Lung (tissue), 12 donors: Measurements from ENCODE around the gene PDZD2. TPM values are rescaled to one million over a fixed set of nuclear protein-coding genes. Genes with fewer than 3 reads are reported as not detected.
A peak's percentile ranks its signal among the peaks of the same experiment; 100 is the strongest.

Experiments used
- ATAC-seq: fragments of 200-7000 bp; cut with Tn5 transposase; one replicate; pipeline ENCODE4 v1.9.1; 2020; ENCODE audit warnings: moderate number of reproducible peaks; ENCODE audit not compliant: insufficient read depth, low FRiP score
- DNase-seq, 3 donors: peaks; one replicate each; pipeline ENCODE4 v3.0.0-alpha.2; 2013 to 2017
- H3K27ac ChIP-seq, 2 donors: one replicate each; pipeline ENCODE4 v1.5.1; 2013; ENCODE audit warnings: mild to moderate bottlenecking in 2 of 2, moderate library complexity in 2 of 2, control low read depth in 1 of 2, inconsistent platforms in 1 of 2, low read depth in 1 of 2, low read length in 1 of 2
- H3K27me3 ChIP-seq, 3 donors: one replicate each; pipeline ENCODE4 v1.5.1; 2013; ENCODE audit warnings: low read length in 2 of 3; ENCODE audit not compliant: control insufficient read depth in 3 of 3, insufficient read depth in 3 of 3
- H3K36me3 ChIP-seq, 4 donors: one replicate each; pipeline ENCODE4 v1.5.1; 2013; ENCODE audit warnings: low read length in 4 of 4, mild to moderate bottlenecking in 1 of 4, moderate library complexity in 1 of 4; ENCODE audit not compliant: control insufficient read depth in 4 of 4, insufficient read depth in 4 of 4
- H3K4me1 ChIP-seq, 5 donors: one replicate each; pipeline ENCODE4 v1.5.1; 2013; ENCODE audit warnings: low read length in 5 of 5, mild to moderate bottlenecking in 2 of 5, moderate library complexity in 1 of 5; ENCODE audit not compliant: control insufficient read depth in 5 of 5, insufficient read depth in 5 of 5
- H3K4me3 ChIP-seq: one replicate; pipeline ENCODE4 v1.5.1; 2013; ENCODE audit warnings: mild to moderate bottlenecking, control low read depth, moderate library complexity
- H3K9ac ChIP-seq, 2 donors: one replicate each; pipeline ENCODE4 v1.5.1; 2013; ENCODE audit warnings: low read length in 2 of 2, control low read depth in 1 of 2; ENCODE audit not compliant: insufficient read depth in 1 of 2
- H3K9me3 ChIP-seq, 4 donors: one replicate each; pipeline ENCODE4 v1.5.1; 2013; ENCODE audit warnings: low read length in 3 of 4, mild to moderate bottlenecking in 1 of 4, moderate library complexity in 1 of 4; ENCODE audit not compliant: control insufficient read depth in 4 of 4, insufficient read depth in 3 of 4
- CTCF ChIP-seq: IDR thresholded peaks from 2 replicates; pipeline ENCODE4 v1.5.1; 2012; ENCODE audit warnings: mild to moderate bottlenecking; ENCODE audit errors: control extremely low read depth, extremely low read depth
- WGBS, 2 donors: extraction: QIAGEN DNeasy Blood & Tissue Kit; methylation state at CpG; one replicate each; pipeline ENCODE4 v1.1.7; 2013; 5-methylcytosine and 5-hydroxymethylcytosine counted together
- polyA plus RNA-seq, 2 donors: library from polyadenylated mRNA; stranded (reverse); fragments of 200-250 nt; gene quantifications; one replicate each; pipeline ENCODE4 v1.2.1, GENCODE V29; 2013
- total RNA-seq, 2 donors: library from RNA; depleted of rRNA in 1 of 2; stranded (reverse); fragments of >200 nt in 1 of 2; gene quantifications; one replicate each; pipeline ENCODE4 v1.2.1, GENCODE V29; 2014 to 2021
- donor health status: control.
- donor health status: control.
- donor health status: Bipolar disorder and iron deficiency.
- donor health status: healthy.
- donor health status: DM: yes; HTN: yes; CAD: no.

PDZD2 gene
- total and polyA plus RNA-seq, 4 donors: 9.2 to 56.3 (median 24.8) TPM

GRCh38 chr5:32051796-32052195 is 412.9 kb downstream of the PDZD2 start:
- no peak overlapping the region for H3K9ac ChIP-seq
- WGBS, 2 donors: 93 to 95% methylated on average over 5 of the region's 5 CpGs
- H3K27me3 ChIP-seq: no peaks in the 10 kb centered on the region
- no peak overlapping the region for H3K4me3 ChIP-seq
- H3K27ac ChIP-seq: no peak overlapping the region
- no peaks in the 10 kb centered on the region for H3K9me3 ChIP-seq
- no peak for ATAC-seq
- peaks cover 0 to 7% (median 3%) of the 10 kb centered on the region in 5 donors for H3K4me1 ChIP-seq
- peaks cover 0 to 12% (median 2%) of the 10 kb centered on the region in 4 donors for H3K36me3 ChIP-seq
- TF ChIP-seq CTCF: no peak
- DNase-seq: no peak

- 76 to 80% methylated on average over 15 of the region's 15 CpGs for WGBS, 2 donors
- H3K27ac ChIP-seq: no peak overlapping the region
- peaks cover 0 to 9% (median 4%) of the 10 kb centered on the region in 4 donors for H3K36me3 ChIP-seq
- DNase-seq (peak in 2 of 3 donors; percentile 38 to 50), ATAC-seq (no peak)
- no peak for TF ChIP-seq CTCF
- H3K9me3 ChIP-seq: no peaks in the 10 kb centered on the region
- no peaks in the 10 kb centered on the region for H3K27me3 ChIP-seq
- peaks cover 0 to 20% (median 3%) of the 10 kb centered on the region in 5 donors for H3K4me1 ChIP-seq
- H3K4me3 ChIP-seq: no peak overlapping the region
- H3K9ac ChIP-seq: no peak overlapping the region
These were observed 417.2 kb downstream of the PDZD2 start for GRCh38 chr5:32055891-32056866.

GRCh38 chr5:32057187-32058096 is 418.5 kb downstream of the PDZD2 start:
- peaks cover 0 to 20% (median 3%) of the 10 kb centered on the region in 5 donors for H3K4me1 ChIP-seq

More at GRCh38 chr5:32057187-32058096, 418.5 kb downstream of the PDZD2 start:
- no peak for TF ChIP-seq CTCF
- H3K36me3 ChIP-seq: peaks cover 0 to 11% (median 4%) of the 10 kb centered on the region in 4 donors
- WGBS, 2 donors: 90 to 91% methylated on average over 12 of the region's 12 CpGs
- no peaks in the 10 kb centered on the region for H3K9me3 ChIP-seq
- DNase-seq (peak in 2 of 3 donors; percentile 46 to 66), ATAC-seq (no peak)
- no peak overlapping the region for H3K27ac ChIP-seq
- H3K9ac ChIP-seq: no peak overlapping the region
- no peaks in the 10 kb centered on the region for H3K27me3 ChIP-seq
- H3K4me3 ChIP-seq: no peak overlapping the region
